ENCODE measurements around the gene ZNF672. TPM values are rescaled to one million over a fixed set of nuclear protein-coding genes. Genes with fewer than 3 reads are reported as not detected.

ZNF672 gene
- total RNA-seq, 1 experiment from 2014 or later, result 27.6 TPM

DNA sequence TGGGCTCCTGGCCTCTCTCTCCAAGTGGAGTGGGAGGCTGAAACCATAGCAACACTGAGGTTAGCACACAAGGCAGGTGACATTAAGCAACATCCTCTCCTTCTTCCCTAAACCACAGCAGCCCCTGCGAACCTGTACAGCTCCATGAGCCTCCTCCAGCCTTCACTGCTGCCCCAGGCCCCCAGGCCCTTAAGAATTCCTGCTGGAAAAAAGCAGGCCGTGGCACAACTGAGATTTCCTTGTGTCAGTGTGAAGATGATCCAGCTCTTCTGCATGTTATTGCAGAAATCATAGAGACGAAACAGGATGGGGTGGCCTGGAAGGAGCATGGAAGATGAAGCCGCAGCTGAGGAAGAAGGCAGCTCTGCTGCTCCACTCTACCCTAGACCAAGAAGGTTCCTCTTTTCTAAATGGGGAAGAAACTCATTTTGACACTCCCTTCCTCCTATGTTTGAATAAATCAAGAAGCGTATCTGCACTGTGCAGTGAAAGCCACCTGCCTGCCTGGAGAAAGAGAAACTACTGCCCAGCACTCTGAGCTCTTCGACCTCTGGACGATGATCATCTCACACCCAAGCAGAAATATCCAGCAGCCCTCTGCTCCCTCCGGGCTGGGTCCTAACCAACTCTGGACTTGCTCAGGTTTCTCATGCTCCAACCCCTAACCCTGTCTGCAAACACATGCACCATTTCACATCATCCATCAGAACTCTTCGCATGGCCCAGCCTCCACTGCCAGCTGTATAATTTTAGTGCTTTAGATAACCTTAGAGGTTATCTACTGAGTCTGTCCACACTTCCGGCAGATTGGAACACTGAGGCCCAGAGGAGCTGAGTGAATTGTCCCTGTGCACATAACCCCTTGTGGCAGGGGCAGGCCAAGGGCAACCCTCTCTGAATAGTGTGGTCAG is 33.0 kb upstream of the ZNF672 start:
- intact Hi-C loops (cut with micrococcal nuclease), result loop anchor here (5.0 kb wide), 1 partner anchor 1123 kb away; no protein-coding TSS in a partner anchor
- Histone ChIP-seq H2AFZ (ENCODE audit: low read depth, low read length, poor library complexity, severe bottlenecking) (no peak overlapping the region), H3K4me1 (ENCODE audit: control insufficient read depth in 1 of 2, insufficient read depth in 2 of 2, low read length in 2 of 2) (no peaks in the 10 kb centered on the region), H3K9me2 (ENCODE audit: insufficient read depth) (no peaks in the 10 kb centered on the region), H3K9me3 (ENCODE audit: control insufficient read depth in 1 of 2, insufficient read depth in 1 of 2, low read depth in 1 of 2, low read length in 2 of 2) (no peaks in the 10 kb centered on the region), H3K36me3 (ENCODE audit: control insufficient read depth in 1 of 2, insufficient read depth in 2 of 2, low read length in 2 of 2) (no peaks in the 10 kb centered on the region), H3K4me2 (ENCODE audit: low read length) (no peak overlapping the region), H3K79me2 (ENCODE audit: insufficient read depth, low read length) (no peaks in the 10 kb centered on the region), H3K27me3 (ENCODE audit: insufficient read depth, low read length) (no peaks in the 10 kb centered on the region), H3K4me3 (replicated peaks in 1 of 2; ENCODE audit: low read depth in 1 of 2, low read length in 2 of 2) (no peak overlapping the region), H4K20me1 (ENCODE audit: insufficient read depth) (no peaks in the 10 kb centered on the region), H3K27ac (ENCODE audit: low read depth, low read length) (no peak overlapping the region), H3K9ac (ENCODE audit: low read length) (no peak overlapping the region)
- ATAC-seq (no peak), DNase-seq (ENCODE audit: low read depth, low spot score) (no peak)
- TF ChIP-seq FOSL1 (IDR thresholded peaks at IDR 0.05; ENCODE audit: low read depth) (no peak), ZNF274 (IDR thresholded peaks at IDR 0.05; ENCODE audit: low read depth, low read length) (no peak), YY1 (IDR thresholded peaks at IDR 0.05; ENCODE audit: extremely low read depth, insufficient replicate concordance, low read depth, low read length) (no peak), CBX3 (IDR thresholded peaks at IDR 0.05; ENCODE audit: low read depth) (no peak), POLR2AphosphoS5 (IDR thresholded peaks at IDR 0.05; ENCODE audit: low read depth, low read length) (no peak), TCF7L2 (IDR thresholded peaks at IDR 0.05; ENCODE audit: borderline replicate concordance, extremely low read depth, insufficient read depth, insufficient read length) (no peak), EZH2 (IDR thresholded peaks at IDR 0.05) (no peak), RAD21 (IDR thresholded peaks at IDR 0.05; ENCODE audit: low read depth) (no peak), ZFX (IDR thresholded peaks at IDR 0.05) (no peak), EGR1 (IDR thresholded peaks at IDR 0.05; ENCODE audit: low read depth) (no peak)
- TF ChIP-seq, protein P1, sequence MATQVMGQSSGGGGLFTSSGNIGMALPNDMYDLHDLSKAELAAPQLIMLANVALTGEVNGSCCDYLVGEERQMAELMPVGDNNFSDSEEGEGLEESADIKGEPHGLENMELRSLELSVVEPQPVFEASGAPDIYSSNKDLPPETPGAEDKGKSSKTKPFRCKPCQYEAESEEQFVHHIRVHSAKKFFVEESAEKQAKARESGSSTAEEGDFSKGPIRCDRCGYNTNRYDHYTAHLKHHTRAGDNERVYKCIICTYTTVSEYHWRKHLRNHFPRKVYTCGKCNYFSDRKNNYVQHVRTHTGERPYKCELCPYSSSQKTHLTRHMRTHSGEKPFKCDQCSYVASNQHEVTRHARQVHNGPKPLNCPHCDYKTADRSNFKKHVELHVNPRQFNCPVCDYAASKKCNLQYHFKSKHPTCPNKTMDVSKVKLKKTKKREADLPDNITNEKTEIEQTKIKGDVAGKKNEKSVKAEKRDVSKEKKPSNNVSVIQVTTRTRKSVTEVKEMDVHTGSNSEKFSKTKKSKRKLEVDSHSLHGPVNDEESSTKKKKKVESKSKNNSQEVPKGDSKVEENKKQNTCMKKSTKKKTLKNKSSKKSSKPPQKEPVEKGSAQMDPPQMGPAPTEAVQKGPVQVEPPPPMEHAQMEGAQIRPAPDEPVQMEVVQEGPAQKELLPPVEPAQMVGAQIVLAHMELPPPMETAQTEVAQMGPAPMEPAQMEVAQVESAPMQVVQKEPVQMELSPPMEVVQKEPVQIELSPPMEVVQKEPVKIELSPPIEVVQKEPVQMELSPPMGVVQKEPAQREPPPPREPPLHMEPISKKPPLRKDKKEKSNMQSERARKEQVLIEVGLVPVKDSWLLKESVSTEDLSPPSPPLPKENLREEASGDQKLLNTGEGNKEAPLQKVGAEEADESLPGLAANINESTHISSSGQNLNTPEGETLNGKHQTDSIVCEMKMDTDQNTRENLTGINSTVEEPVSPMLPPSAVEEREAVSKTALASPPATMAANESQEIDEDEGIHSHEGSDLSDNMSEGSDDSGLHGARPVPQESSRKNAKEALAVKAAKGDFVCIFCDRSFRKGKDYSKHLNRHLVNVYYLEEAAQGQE (IDR thresholded peaks at IDR 0.05; ENCODE audit: low read depth), result no peak
- TF ChIP-seq, protein P2, sequence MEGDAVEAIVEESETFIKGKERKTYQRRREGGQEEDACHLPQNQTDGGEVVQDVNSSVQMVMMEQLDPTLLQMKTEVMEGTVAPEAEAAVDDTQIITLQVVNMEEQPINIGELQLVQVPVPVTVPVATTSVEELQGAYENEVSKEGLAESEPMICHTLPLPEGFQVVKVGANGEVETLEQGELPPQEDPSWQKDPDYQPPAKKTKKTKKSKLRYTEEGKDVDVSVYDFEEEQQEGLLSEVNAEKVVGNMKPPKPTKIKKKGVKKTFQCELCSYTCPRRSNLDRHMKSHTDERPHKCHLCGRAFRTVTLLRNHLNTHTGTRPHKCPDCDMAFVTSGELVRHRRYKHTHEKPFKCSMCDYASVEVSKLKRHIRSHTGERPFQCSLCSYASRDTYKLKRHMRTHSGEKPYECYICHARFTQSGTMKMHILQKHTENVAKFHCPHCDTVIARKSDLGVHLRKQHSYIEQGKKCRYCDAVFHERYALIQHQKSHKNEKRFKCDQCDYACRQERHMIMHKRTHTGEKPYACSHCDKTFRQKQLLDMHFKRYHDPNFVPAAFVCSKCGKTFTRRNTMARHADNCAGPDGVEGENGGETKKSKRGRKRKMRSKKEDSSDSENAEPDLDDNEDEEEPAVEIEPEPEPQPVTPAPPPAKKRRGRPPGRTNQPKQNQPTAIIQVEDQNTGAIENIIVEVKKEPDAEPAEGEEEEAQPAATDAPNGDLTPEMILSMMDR (IDR thresholded peaks at IDR 0.05 in 2 of 3, conservative IDR thresholded peaks at IDR 0.05 in 1 of 3; ENCODE audit: borderline replicate concordance in 1 of 3, insufficient read depth in 1 of 3, low read depth in 2 of 3, low read length in 2 of 3), result no peak
- ChIA-PET CTCF (no interaction called here), RAD21 (ENCODE audit: low non-redundant PET in 1 of 2, low total read pairs in 2 of 2, uncharacterized antibody in 2 of 2, unreplicated experiment in 2 of 2) (no interaction called here), POLR2A (no interaction called here)
- no TSS peak for BruUV-seq (replicated peaks)
